ENCODE data around the gene SPEG. TPM values are rescaled to one million over a fixed set of nuclear protein-coding genes. Genes with fewer than 3 reads are reported as not detected.

The SPEG gene
- total and polyA plus RNA-seq, 2 of the 13 experiments (the other 11 are each of a cell fraction or from before 2014, with no cell fraction given), result 0.18 to 0.24 TPM

GRCh38 chr2:219387306-219388120, 47.1 kb upstream of the SPEG start, which contains the start of gene DNPEP (continued):
- TF ChIP-seq, protein P1, sequence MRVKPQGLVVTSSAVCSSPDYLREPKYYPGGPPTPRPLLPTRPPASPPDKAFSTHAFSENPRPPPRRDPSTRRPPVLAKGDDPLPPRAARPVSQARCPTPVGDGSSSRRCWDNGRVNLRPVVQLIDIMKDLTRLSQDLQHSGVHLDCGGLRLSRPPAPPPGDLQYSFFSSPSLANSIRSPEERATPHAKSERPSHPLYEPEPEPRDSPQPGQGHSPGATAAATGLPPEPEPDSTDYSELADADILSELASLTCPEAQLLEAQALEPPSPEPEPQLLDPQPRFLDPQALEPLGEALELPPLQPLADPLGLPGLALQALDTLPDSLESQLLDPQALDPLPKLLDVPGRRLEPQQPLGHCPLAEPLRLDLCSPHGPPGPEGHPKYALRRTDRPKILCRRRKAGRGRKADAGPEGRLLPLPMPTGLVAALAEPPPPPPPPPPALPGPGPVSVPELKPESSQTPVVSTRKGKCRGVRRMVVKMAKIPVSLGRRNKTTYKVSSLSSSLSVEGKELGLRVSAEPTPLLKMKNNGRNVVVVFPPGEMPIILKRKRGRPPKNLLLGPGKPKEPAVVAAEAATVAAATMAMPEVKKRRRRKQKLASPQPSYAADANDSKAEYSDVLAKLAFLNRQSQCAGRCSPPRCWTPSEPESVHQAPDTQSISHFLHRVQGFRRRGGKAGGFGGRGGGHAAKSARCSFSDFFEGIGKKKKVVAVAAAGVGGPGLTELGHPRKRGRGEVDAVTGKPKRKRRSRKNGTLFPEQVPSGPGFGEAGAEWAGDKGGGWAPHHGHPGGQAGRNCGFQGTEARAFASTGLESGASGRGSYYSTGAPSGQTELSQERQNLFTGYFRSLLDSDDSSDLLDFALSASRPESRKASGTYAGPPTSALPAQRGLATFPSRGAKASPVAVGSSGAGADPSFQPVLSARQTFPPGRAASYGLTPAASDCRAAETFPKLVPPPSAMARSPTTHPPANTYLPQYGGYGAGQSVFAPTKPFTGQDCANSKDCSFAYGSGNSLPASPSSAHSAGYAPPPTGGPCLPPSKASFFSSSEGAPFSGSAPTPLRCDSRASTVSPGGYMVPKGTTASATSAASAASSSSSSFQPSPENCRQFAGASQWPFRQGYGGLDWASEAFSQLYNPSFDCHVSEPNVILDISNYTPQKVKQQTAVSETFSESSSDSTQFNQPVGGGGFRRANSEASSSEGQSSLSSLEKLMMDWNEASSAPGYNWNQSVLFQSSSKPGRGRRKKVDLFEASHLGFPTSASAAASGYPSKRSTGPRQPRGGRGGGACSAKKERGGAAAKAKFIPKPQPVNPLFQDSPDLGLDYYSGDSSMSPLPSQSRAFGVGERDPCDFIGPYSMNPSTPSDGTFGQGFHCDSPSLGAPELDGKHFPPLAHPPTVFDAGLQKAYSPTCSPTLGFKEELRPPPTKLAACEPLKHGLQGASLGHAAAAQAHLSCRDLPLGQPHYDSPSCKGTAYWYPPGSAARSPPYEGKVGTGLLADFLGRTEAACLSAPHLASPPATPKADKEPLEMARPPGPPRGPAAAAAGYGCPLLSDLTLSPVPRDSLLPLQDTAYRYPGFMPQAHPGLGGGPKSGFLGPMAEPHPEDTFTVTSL (CRISPR knock-in tag; IDR thresholded peaks at IDR 0.05; ENCODE audit: borderline replicate concordance), result no peak
- TF ChIP-seq SPEN (CRISPR knock-in tag; IDR thresholded peaks at IDR 0.05; ENCODE audit: low read depth) (peak; percentile 74; the same call in 1 of the 2 replicates), ZNF780A (CRISPR knock-in tag; IDR thresholded peaks at IDR 0.05) (no peak), ZNF407 (CRISPR knock-in tag; IDR thresholded peaks at IDR 0.05; ENCODE audit: not compliant biosample characterization) (peak; percentile 69), ZNF17 (CRISPR knock-in tag; IDR thresholded peaks at IDR 0.05) (no peak), NFE2 (CRISPR knock-in tag; IDR thresholded peaks at IDR 0.05) (no peak), ZNF138 (CRISPR knock-in tag; IDR thresholded peaks at IDR 0.05; ENCODE audit: low read depth) (no peak), ZNF296 (CRISPR knock-in tag; conservative IDR thresholded peaks at IDR 0.05) (no peak), ZSCAN31 (CRISPR knock-in tag; IDR thresholded peaks at IDR 0.05; ENCODE audit: low read depth) (peak; percentile 62), ZBTB1 (CRISPR knock-in tag; IDR thresholded peaks at IDR 0.05; ENCODE audit: borderline replicate concordance) (no peak), HOXA5 (CRISPR knock-in tag; IDR thresholded peaks at IDR 0.05) (no peak), ZNF546 (CRISPR knock-in tag; conservative IDR thresholded peaks at IDR 0.05) (no peak), ZNF446 (CRISPR knock-in tag; IDR thresholded peaks at IDR 0.05) (no peak; the same call in 1 of the 2 replicates)
